Activated T-helper 2 cell treated with anti-CD3 and anti-CD28 coated beads, Interferon-gamma antibody, Interleukin-2, Interleukin-4, amounts not matched to agents 10 μg/mL and 5 μg/mL and 100 μg/mL, durations not matched to agents 14 hours and 24 hours and 36 hours (primary cell): Measurements from ENCODE around the gene TECR. TPM values are rescaled to one million over a fixed set of nuclear protein-coding genes. Genes with fewer than 3 reads are reported as not detected.

Experiments
- DNase-seq: peaks from one replicate; pipeline ENCODE4 v3.0.0; 2021; ENCODE audit warnings: low spot score
- H3K27ac Mint-ChIP-seq: one replicate; pipeline ENCODE4 v1.8.0; 2021; ENCODE audit warnings: mixed read lengths
- H3K27me3 Mint-ChIP-seq: one replicate; pipeline ENCODE4 v1.8.0; 2021; ENCODE audit warnings: low read depth, mixed read lengths
- H3K36me3 Mint-ChIP-seq: one replicate; pipeline ENCODE4 v1.8.0; 2021; ENCODE audit warnings: low read depth, mixed read lengths
- H3K4me1 Mint-ChIP-seq: one replicate; pipeline ENCODE4 v1.8.0; 2021; ENCODE audit warnings: low read depth, mixed read lengths
- H3K4me3 Mint-ChIP-seq: one replicate; pipeline ENCODE4 v1.8.0; 2021; ENCODE audit warnings: low read depth, mild to moderate bottlenecking, moderate library complexity, mixed read lengths
- H3K9me3 Mint-ChIP-seq: one replicate; pipeline ENCODE4 v1.8.0; 2021; ENCODE audit warnings: mixed read lengths
- intact Hi-C: fragments of 100-400 bp; cut with micrococcal nuclease; formaldehyde crosslinking; loops from one replicate; pipeline ENCODE4 v1.15.1; 2023
- total RNA-seq: library from RNA; stranded (reverse); gene quantifications from 2 replicates; pipeline ENCODE4 v1.2.3, GENCODE V29; 2022

TECR gene
- total RNA-seq, 1 donor from 2014 or later, result 134 TPM

GRCh38 chr19:14553042-14553938 is 23.9 kb downstream of the TECR start:
- Mint-ChIP-seq H3K4me3 (no peak overlapping the region), H3K9me3 (no peaks in the 10 kb centered on the region), H3K27ac (no peak overlapping the region), H3K27me3 (no peaks in the 10 kb centered on the region), H3K36me3 (peaks cover 13% of the 10 kb centered on the region), H3K4me1 (peaks cover 25% of the 10 kb centered on the region)
- intact Hi-C loops, result no loop called here
- no peak for DNase-seq

- no peaks in the 10 kb centered on the region for H3K9me3 Mint-ChIP-seq
- DNase-seq, result no peak
- intact Hi-C loops, result no loop called here
- peaks cover 8% of the 10 kb centered on the region for H3K36me3 Mint-ChIP-seq
- H3K4me1 Mint-ChIP-seq, result peaks cover 25% of the 10 kb centered on the region
- no peak overlapping the region for H3K4me3 Mint-ChIP-seq
- H3K27ac Mint-ChIP-seq, result no peak overlapping the region
- no peaks in the 10 kb centered on the region for H3K27me3 Mint-ChIP-seq
Observed at GRCh38 chr19:14553939-14554243, 24.5 kb downstream of the TECR start.

- DNase-seq, result no peak
- Mint-ChIP-seq H3K27ac (no peak overlapping the region), H3K4me1 (peaks cover 25% of the 10 kb centered on the region), H3K27me3 (no peaks in the 10 kb centered on the region), H3K36me3 (peaks cover 8% of the 10 kb centered on the region), H3K9me3 (no peaks in the 10 kb centered on the region), H3K4me3 (no peak overlapping the region)
- intact Hi-C loops, result no loop called here
Observed at GRCh38 chr19:14554382-14554812, 25.0 kb downstream of the TECR start.

- no peak for DNase-seq
- Mint-ChIP-seq H3K4me3 (no peak overlapping the region), H3K27ac (peak overlapping the region; percentile 40), H3K36me3 (peaks cover 4% of the 10 kb centered on the region), H3K27me3 (no peaks in the 10 kb centered on the region), H3K4me1 (peaks cover 16% of the 10 kb centered on the region), H3K9me3 (no peaks in the 10 kb centered on the region)
- intact Hi-C loops, result no loop called here
Observed at GRCh38 chr19:14555918-14556661, 26.7 kb downstream of the TECR start.

GRCh38 chr19:14556662-14557188 is 27.3 kb downstream of the TECR start:
- intact Hi-C loops, result no loop called here
- peaks cover 12% of the 10 kb centered on the region for H3K4me1 Mint-ChIP-seq
- H3K36me3 Mint-ChIP-seq, result peaks cover 4% of the 10 kb centered on the region
- H3K27me3 Mint-ChIP-seq, result no peaks in the 10 kb centered on the region
- H3K4me3 Mint-ChIP-seq, result no peak overlapping the region
- H3K9me3 Mint-ChIP-seq, result no peaks in the 10 kb centered on the region
- DNase-seq, result peak; percentile 55
- H3K27ac Mint-ChIP-seq, result peak overlapping the region; percentile 40

- no peak for DNase-seq
- H3K36me3 Mint-ChIP-seq, result no peaks in the 10 kb centered on the region
- intact Hi-C loops, result no loop called here
- no peak overlapping the region for H3K27ac Mint-ChIP-seq
- H3K9me3 Mint-ChIP-seq, result no peaks in the 10 kb centered on the region
- no peak overlapping the region for H3K4me3 Mint-ChIP-seq
- peaks cover 10% of the 10 kb centered on the region for H3K4me1 Mint-ChIP-seq
- H3K27me3 Mint-ChIP-seq, result no peaks in the 10 kb centered on the region
Observed at GRCh38 chr19:14558370-14559066, 29.1 kb downstream of the TECR start.

- peaks cover 8% of the 10 kb centered on the region for H3K36me3 Mint-ChIP-seq
- no peak overlapping the region for H3K4me3 Mint-ChIP-seq
- H3K27me3 Mint-ChIP-seq, result no peaks in the 10 kb centered on the region
- no peak overlapping the region for H3K27ac Mint-ChIP-seq
- intact Hi-C loops, result no loop called here
- peaks cover 13% of the 10 kb centered on the region for H3K4me1 Mint-ChIP-seq
- H3K9me3 Mint-ChIP-seq, result no peaks in the 10 kb centered on the region
- DNase-seq, result no peak
Observed at GRCh38 chr19:14559916-14560775, 30.8 kb downstream of the TECR start.

GRCh38 chr19:14560776-14561108 is 31.3 kb downstream of the TECR start:
- Mint-ChIP-seq H3K4me3 (no peak overlapping the region), H3K9me3 (no peaks in the 10 kb centered on the region), H3K36me3 (peaks cover 11% of the 10 kb centered on the region), H3K27me3 (no peaks in the 10 kb centered on the region), H3K27ac (no peak overlapping the region), H3K4me1 (peaks cover 13% of the 10 kb centered on the region)
- no peak for DNase-seq
- intact Hi-C loops, result no loop called here

GRCh38 chr19:14561249-14561648 is 31.9 kb downstream of the TECR start:
- intact Hi-C loops, result no loop called here
- Mint-ChIP-seq H3K4me3 (no peak overlapping the region), H3K4me1 (peaks cover 9% of the 10 kb centered on the region), H3K36me3 (peaks cover 14% of the 10 kb centered on the region), H3K9me3 (no peaks in the 10 kb centered on the region), H3K27me3 (no peaks in the 10 kb centered on the region), H3K27ac (no peak overlapping the region)
- DNase-seq, result no peak

GRCh38 chr19:14561847-14562351 is 32.5 kb downstream of the TECR start:
- no peaks in the 10 kb centered on the region for H3K9me3 Mint-ChIP-seq
- no peak overlapping the region for H3K27ac Mint-ChIP-seq
- no peak for DNase-seq
- H3K36me3 Mint-ChIP-seq, result peaks cover 14% of the 10 kb centered on the region
- H3K4me1 Mint-ChIP-seq, result peaks cover 4% of the 10 kb centered on the region
- H3K27me3 Mint-ChIP-seq, result no peaks in the 10 kb centered on the region
- intact Hi-C loops, result no loop called here
- no peak overlapping the region for H3K4me3 Mint-ChIP-seq

GRCh38 chr19:14562660-14563589 is 33.5 kb downstream of the TECR start:
- no peak for DNase-seq
- intact Hi-C loops, result no loop called here
- Mint-ChIP-seq H3K27me3 (no peaks in the 10 kb centered on the region), H3K27ac (no peak overlapping the region), H3K36me3 (peaks cover 22% of the 10 kb centered on the region), H3K9me3 (no peaks in the 10 kb centered on the region), H3K4me1 (peaks cover 4% of the 10 kb centered on the region), H3K4me3 (no peak overlapping the region)
